AG04450 (cell line): Measurements from ENCODE around the gene TSPAN19. TPM values are rescaled to one million over a fixed set of nuclear protein-coding genes. Genes with fewer than 3 reads are reported as not detected.
A peak's percentile ranks its signal among the peaks of the same experiment; 100 is the strongest.

Experiments used
- CTCF ChIA-PET: fragments of 300-600, 350-600 bp; formaldehyde crosslinking; extraction: SDS; loops from one replicate; lab custom pipeline; 2022; ENCODE audit warnings: antibody characterized with exemption, inconsistent platforms; lab: Charles Lee
- POLR2A ChIA-PET: fragments of 350-600 bp; formaldehyde crosslinking; extraction: SDS; loops from one replicate; lab custom pipeline; 2021; ENCODE audit warnings: antibody characterized with exemption, inconsistent platforms; lab: Yijun Ruan, JAX
- DNase-seq: peaks from one replicate; pipeline ENCODE4 v3.0.0-alpha.2; 2011; ENCODE audit warnings: low read depth, low spot score
- H3K27ac ChIP-seq: one replicate; pipeline ENCODE4 v1.5.1; 2012; ENCODE audit warnings: low read depth, low read length, control low read depth
- H3K27me3 ChIP-seq: one replicate; pipeline ENCODE4 v1.6.0; 2012; ENCODE audit warnings: low read length; ENCODE audit not compliant: control insufficient read depth, insufficient read depth
- H3K4me3 ChIP-seq: 2 replicates; pipeline ENCODE4 v1.5.1; 2011; ENCODE audit warnings: mild to moderate bottlenecking, low read depth, low read length, control low read depth
- H3K9me3 ChIP-seq: 2 replicates; pipeline ENCODE4 v1.5.1; 2012; ENCODE audit warnings: low read length; ENCODE audit not compliant: control insufficient read depth, insufficient read depth
- CTCF ChIP-seq: IDR thresholded peaks from 2 replicates; pipeline ENCODE4 v1.5.1; 2011; ENCODE audit warnings: low read depth, low read length, control low read depth, inconsistent platforms
- polyA plus RNA-seq: library from polyadenylated mRNA; depleted of rRNA; stranded (reverse); fragments of >200 nt; gene quantifications from 2 replicates; pipeline ENCODE4 v1.2.3, GENCODE V29; 2011

Gene TSPAN19
- polyA plus RNA-seq, 1 experiment: not detected

DNA sequence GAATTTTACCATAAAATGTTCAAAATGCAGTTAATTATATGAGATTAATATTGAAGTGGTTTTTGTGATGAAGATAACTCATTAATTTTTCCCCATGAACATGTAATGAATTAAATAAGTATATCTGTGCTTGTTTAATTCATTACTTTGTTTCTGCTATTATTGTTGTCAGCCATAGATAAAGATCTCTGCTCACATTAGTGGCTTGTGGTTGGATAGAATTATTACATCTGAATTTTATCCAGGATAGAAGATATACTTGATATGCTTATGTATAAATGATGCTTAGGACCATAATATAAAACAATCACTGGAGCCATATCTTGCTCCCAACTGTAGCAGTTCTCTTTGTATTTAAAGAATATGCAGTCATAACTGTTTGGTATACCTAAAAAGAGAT is 18.5 kb downstream of the TSPAN19 start:
- CTCF ChIA-PET: interaction anchor here (1.7 kb wide), 2 partner anchors 11 to 13 kb away, joined by 4 to 7 read pairs; no protein-coding TSS in a partner anchor
- Histone ChIP-seq H3K27me3 (no peaks in the 10 kb centered on the region), H3K9me3 (no peaks in the 10 kb centered on the region), H3K4me3 (no peak overlapping the region), H3K27ac (no peak overlapping the region)
- DNase-seq: no peak
- POLR2A ChIA-PET: no interaction called here
- TF ChIP-seq CTCF: no peak

- TF ChIP-seq CTCF: no peak
- CTCF ChIA-PET: interaction anchor here (0.6 to 1.7 kb wide), 3 partner anchors 12 to 19 kb away, joined by 3 to 7 read pairs (median 4); no protein-coding TSS in a partner anchor
- Histone ChIP-seq H3K4me3 (no peak overlapping the region), H3K27me3 (no peaks in the 10 kb centered on the region), H3K9me3 (no peaks in the 10 kb centered on the region), H3K27ac (no peak overlapping the region)
- no peak for DNase-seq
- POLR2A ChIA-PET: no interaction called here
These were observed 18.9 kb downstream of the TSPAN19 start for GRCh38 chr12:85017133-85017532.

DNA sequence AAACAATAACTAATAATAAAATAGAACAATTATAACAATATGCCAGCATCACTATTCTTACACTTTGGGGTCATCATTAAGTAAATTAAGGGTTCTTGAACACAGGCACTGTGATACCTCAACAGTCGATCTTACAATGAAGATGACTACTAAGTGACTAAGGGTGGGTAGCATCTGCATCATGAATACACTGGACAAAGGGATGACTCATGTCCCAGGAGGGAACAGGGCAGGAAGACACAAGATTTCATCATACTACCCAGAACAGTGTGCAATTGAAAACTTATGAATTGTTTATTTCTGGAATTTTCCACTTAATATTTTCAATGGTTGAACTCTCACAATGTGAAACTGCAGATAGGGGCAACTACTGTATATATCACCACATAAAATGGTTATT is 19.7 kb downstream of the TSPAN19 start:
- ChIA-PET CTCF (interaction anchor here (0.6 to 1.7 kb wide), 3 partner anchors 12 to 18 kb away, joined by 3 to 7 read pairs (median 4); no protein-coding TSS in a partner anchor), POLR2A (no interaction called here)
- Histone ChIP-seq H3K9me3 (no peaks in the 10 kb centered on the region), H3K4me3 (no peak overlapping the region), H3K27ac (no peak overlapping the region), H3K27me3 (no peaks in the 10 kb centered on the region)
- TF ChIP-seq CTCF: no peak
- peak; percentile 61 for DNase-seq

DNA sequence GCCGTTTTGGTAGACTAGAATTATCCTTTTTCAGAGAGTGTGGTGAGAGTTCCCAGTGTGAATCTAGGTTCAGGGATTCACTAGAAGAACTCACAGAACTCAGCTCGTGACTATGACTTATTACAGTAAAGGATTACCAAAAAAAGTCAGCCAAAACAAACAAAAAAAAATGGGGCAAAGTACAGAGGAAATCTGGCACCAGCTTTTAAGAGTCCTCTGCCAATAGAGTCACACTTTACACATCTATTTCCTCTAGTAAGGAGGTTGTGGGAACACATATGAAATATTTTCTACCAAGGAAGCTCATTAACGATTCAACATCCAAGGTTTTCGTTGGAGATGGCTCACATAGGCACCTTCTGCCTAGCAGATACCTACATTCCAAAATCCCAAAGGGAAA is 28.2 kb downstream of the TSPAN19 start:
- Histone ChIP-seq H3K27me3 (no peaks in the 10 kb centered on the region), H3K27ac (no peak overlapping the region), H3K4me3 (no peak overlapping the region), H3K9me3 (no peaks in the 10 kb centered on the region)
- POLR2A ChIA-PET: no interaction called here
- CTCF ChIA-PET: interaction anchor here (1.5 kb wide), 1 partner anchor 22 kb away, joined by 4 read pairs; no protein-coding TSS in a partner anchor
- TF ChIP-seq CTCF: no peak
- no peak for DNase-seq

GRCh38 chr12:85006206-85006605 is 29.9 kb downstream of the TSPAN19 start:
- no peak overlapping the region for H3K27ac ChIP-seq

More at GRCh38 chr12:85006206-85006605, 29.9 kb downstream of the TSPAN19 start:
- Histone ChIP-seq H3K4me3 (no peak overlapping the region), H3K9me3 (no peaks in the 10 kb centered on the region), H3K27me3 (no peaks in the 10 kb centered on the region)
- DNase-seq: no peak
- ChIA-PET POLR2A (no interaction called here), CTCF (no interaction called here)
- TF ChIP-seq CTCF: no peak
